ENCODE measurements around the gene OR8S1. TPM values are rescaled to one million over a fixed set of nuclear protein-coding genes. Genes with fewer than 3 reads are reported as not detected.

Gene OR8S1
- total and polyA plus RNA-seq, 10 of the 15 experiments (the other 5 are each of a cell fraction or from before 2014, with no cell fraction given), result not detected

Other genes with a start within 250 kb of the OR8S1 start
- gene ZNF641, start 174.7 kb upstream of the OR8S1 start, total RNA-seq (2014; rRNA removed), result 9.0 and 10.0 TPM in 2 replicates
- 9.4 and 10.3 TPM in 2 replicates for gene ZNF641, start 174.7 kb upstream of the OR8S1 start, total RNA-seq (2014; rRNA removed; fragmentation: Illumina TruSeq; extraction: Trizol)
- 8.1 and 10.3 TPM in 2 replicates for gene ZNF641, start 174.7 kb upstream of the OR8S1 start, total RNA-seq (2021)
- 7.3 and 10.8 TPM in 2 replicates for gene ZNF641, start 174.7 kb upstream of the OR8S1 start, polyA plus RNA-seq (2011; rRNA removed)
- 7.1 and 9.4 TPM in 2 replicates for gene ZNF641, start 174.7 kb upstream of the OR8S1 start, polyA plus RNA-seq (2014; fragmentation: Illumina TruSeq; extraction: Trizol)
- 1 to 10 TPM; 1.1 to 1.4 TPM for gene ZNF641, start 174.7 kb upstream of the OR8S1 start, polyA plus RNA-seq (2014; fragmentation: Nextera tagmentation; extraction: Ambion mirVana)
- gene ZNF641, start 174.7 kb upstream of the OR8S1 start, polyA plus RNA-seq (2014; rRNA removed), result 5.6 and 5.8 TPM in 2 replicates
- 1 to 10 TPM; 3.5 to 4.8 TPM for gene ZNF641, start 174.7 kb upstream of the OR8S1 start, polyA plus RNA-seq (2016; fragmentation: Nextera tagmentation; extraction: Ambion mirVana)
- not detected in 2 replicates for gene ANP32D, start 53.1 kb upstream of the OR8S1 start, total RNA-seq (2014; rRNA removed)
- not detected in 2 replicates for gene ANP32D, start 53.1 kb upstream of the OR8S1 start, total RNA-seq (2014; rRNA removed; fragmentation: Illumina TruSeq; extraction: Trizol)
- gene ANP32D, start 53.1 kb upstream of the OR8S1 start, total RNA-seq (2021), result not detected in 2 replicates
- not detected in 2 replicates for gene ANP32D, start 53.1 kb upstream of the OR8S1 start, polyA plus RNA-seq (2011; rRNA removed)
- not detected in 2 replicates for gene ANP32D, start 53.1 kb upstream of the OR8S1 start, polyA plus RNA-seq (2014; fragmentation: Illumina TruSeq; extraction: Trizol)
- gene ANP32D, start 53.1 kb upstream of the OR8S1 start, polyA plus RNA-seq (2014; fragmentation: Nextera tagmentation; extraction: Ambion mirVana), result not detected
- not detected in 2 replicates for gene ANP32D, start 53.1 kb upstream of the OR8S1 start, polyA plus RNA-seq (2014; rRNA removed)
- not detected for gene ANP32D, start 53.1 kb upstream of the OR8S1 start, polyA plus RNA-seq (2016; fragmentation: Nextera tagmentation; extraction: Ambion mirVana)
- gene C12orf54, start 43.1 kb upstream of the OR8S1 start, total RNA-seq (2014; rRNA removed), result 0.79 and 2.7 TPM in 2 replicates
- gene C12orf54, start 43.1 kb upstream of the OR8S1 start, total RNA-seq (2014; rRNA removed; fragmentation: Illumina TruSeq; extraction: Trizol), result 3.1 and 4.5 TPM in 2 replicates
- gene C12orf54, start 43.1 kb upstream of the OR8S1 start, total RNA-seq (2021), result 2.6 and 3.2 TPM in 2 replicates
- 5.4 and 5.9 TPM in 2 replicates for gene C12orf54, start 43.1 kb upstream of the OR8S1 start, polyA plus RNA-seq (2011; rRNA removed)
- 4.0 and 4.2 TPM in 2 replicates for gene C12orf54, start 43.1 kb upstream of the OR8S1 start, polyA plus RNA-seq (2014; fragmentation: Illumina TruSeq; extraction: Trizol)
- 1 to 10 TPM; 6.9 to 7.8 TPM for gene C12orf54, start 43.1 kb upstream of the OR8S1 start, polyA plus RNA-seq (2014; fragmentation: Nextera tagmentation; extraction: Ambion mirVana)
- gene C12orf54, start 43.1 kb upstream of the OR8S1 start, polyA plus RNA-seq (2014; rRNA removed), result 2.3 and 3.9 TPM in 2 replicates
- 1 to 10 TPM; 1.5 to 4.2 TPM for gene C12orf54, start 43.1 kb upstream of the OR8S1 start, polyA plus RNA-seq (2016; fragmentation: Nextera tagmentation; extraction: Ambion mirVana)
- not detected in 2 replicates for gene LALBA, start 44.4 kb downstream of the OR8S1 start, total RNA-seq (2014; rRNA removed)
- not detected in 2 replicates for gene LALBA, start 44.4 kb downstream of the OR8S1 start, total RNA-seq (2014; rRNA removed; fragmentation: Illumina TruSeq; extraction: Trizol)
- not detected in 2 replicates for gene LALBA, start 44.4 kb downstream of the OR8S1 start, total RNA-seq (2021)
- not detected in 2 replicates for gene LALBA, start 44.4 kb downstream of the OR8S1 start, polyA plus RNA-seq (2011; rRNA removed)
- not detected in 2 replicates for gene LALBA, start 44.4 kb downstream of the OR8S1 start, polyA plus RNA-seq (2014; fragmentation: Illumina TruSeq; extraction: Trizol)
- not detected for gene LALBA, start 44.4 kb downstream of the OR8S1 start, polyA plus RNA-seq (2014; fragmentation: Nextera tagmentation; extraction: Ambion mirVana)
- gene LALBA, start 44.4 kb downstream of the OR8S1 start, polyA plus RNA-seq (2014; rRNA removed), result not detected in 2 replicates
- not detected for gene LALBA, start 44.4 kb downstream of the OR8S1 start, polyA plus RNA-seq (2016; fragmentation: Nextera tagmentation; extraction: Ambion mirVana)
- gene KANSL2, start 156.6 kb downstream of the OR8S1 start, total RNA-seq (2014; rRNA removed), result 43.0 and 46.7 TPM in 2 replicates
- gene KANSL2, start 156.6 kb downstream of the OR8S1 start, total RNA-seq (2014; rRNA removed; fragmentation: Illumina TruSeq; extraction: Trizol), result 38.7 and 39.8 TPM in 2 replicates
- 28.1 and 28.6 TPM in 2 replicates for gene KANSL2, start 156.6 kb downstream of the OR8S1 start, total RNA-seq (2021)
- 52.9 and 54.3 TPM in 2 replicates for gene KANSL2, start 156.6 kb downstream of the OR8S1 start, polyA plus RNA-seq (2011; rRNA removed)
- gene KANSL2, start 156.6 kb downstream of the OR8S1 start, polyA plus RNA-seq (2014; fragmentation: Illumina TruSeq; extraction: Trizol), result 33.7 and 35.3 TPM in 2 replicates
- gene KANSL2, start 156.6 kb downstream of the OR8S1 start, polyA plus RNA-seq (2014; fragmentation: Nextera tagmentation; extraction: Ambion mirVana), result 10 to 100 TPM; 39.0 to 54.8 TPM
- gene KANSL2, start 156.6 kb downstream of the OR8S1 start, polyA plus RNA-seq (2014; rRNA removed), result 32.1 and 33.7 TPM in 2 replicates
- gene KANSL2, start 156.6 kb downstream of the OR8S1 start, polyA plus RNA-seq (2016; fragmentation: Nextera tagmentation; extraction: Ambion mirVana), result 10 to 100 TPM; 42.1 to 42.3 TPM
- gene CCNT1, start 191.1 kb downstream of the OR8S1 start, total RNA-seq (2014; rRNA removed), result 22.8 and 25.1 TPM in 2 replicates
- gene CCNT1, start 191.1 kb downstream of the OR8S1 start, total RNA-seq (2014; rRNA removed; fragmentation: Illumina TruSeq; extraction: Trizol), result 28.8 and 29.1 TPM in 2 replicates
- gene CCNT1, start 191.1 kb downstream of the OR8S1 start, total RNA-seq (2021), result 36.2 and 37.3 TPM in 2 replicates
- gene CCNT1, start 191.1 kb downstream of the OR8S1 start, polyA plus RNA-seq (2011; rRNA removed), result 29.1 and 34.2 TPM in 2 replicates
- 23.5 and 26.5 TPM in 2 replicates for gene CCNT1, start 191.1 kb downstream of the OR8S1 start, polyA plus RNA-seq (2014; fragmentation: Illumina TruSeq; extraction: Trizol)
- gene CCNT1, start 191.1 kb downstream of the OR8S1 start, polyA plus RNA-seq (2014; fragmentation: Nextera tagmentation; extraction: Ambion mirVana), result 1 to 10 TPM; 6.3 to 6.5 TPM
- 13.3 and 17.3 TPM in 2 replicates for gene CCNT1, start 191.1 kb downstream of the OR8S1 start, polyA plus RNA-seq (2014; rRNA removed)
- gene CCNT1, start 191.1 kb downstream of the OR8S1 start, polyA plus RNA-seq (2016; fragmentation: Nextera tagmentation; extraction: Ambion mirVana), result 10 to 100 TPM in 1 of 2 experiments, 1 to 10 TPM in 1; 9.4 to 10.7 TPM